Motor neuron (in vitro differentiated cells): Measurements from ENCODE around the gene PFN1. TPM values are rescaled to one million over a fixed set of nuclear protein-coding genes. Genes with fewer than 3 reads are reported as not detected.

Experiments
- ATAC-seq, 8 experiments: fragments of 200-7000 bp; cut with Tn5 transposase; replicated peaks in 6 of 8; 2 replicates each; pipeline ENCODE4 v1.8.0; 2021; ENCODE audit warnings: mild to moderate bottlenecking in 8 of 8, moderate library complexity in 8 of 8
- H3K27ac ChIP-seq, 2 donors: fragments of 250-450 bp; sonication (Bioruptor Pico); 2 replicates each; pipeline ENCODE4 v1.9.0; 2021; ENCODE audit warnings: antibody characterized with exemption in 2 of 2, mild to moderate bottlenecking in 2 of 2, moderate library complexity in 1 of 2
- H3K4me1 ChIP-seq, 2 donors: fragments of 250-450 bp; sonication (Bioruptor Pico); replicated peaks in 1 of 2; 2 replicates each; pipeline ENCODE4 v1.6.1; 2021; ENCODE audit warnings: antibody characterized with exemption in 2 of 2, mild to moderate bottlenecking in 2 of 2, moderate library complexity in 1 of 2
- H3K4me3 ChIP-seq, 5 donors: fragments of 250-450 bp; sonication (Bioruptor Pico); 2 replicates each; pipeline ENCODE4 v1.9.0; 2021; ENCODE audit warnings: antibody characterized with exemption in 5 of 5, mild to moderate bottlenecking in 5 of 5, moderate library complexity in 4 of 5
- WGBS, 10 experiments: fragments of 450-650 bp; shearing (Covaris generic); methylation state at CpG; one replicate each; pipeline ENCODE4 v1.0.0; 2022; 5-methylcytosine and 5-hydroxymethylcytosine counted together
- in situ Hi-C, 9 experiments: fragments of 400-800 bp; cut with MboI; loops; one replicate each; pipeline ENCODE4 v1.15.0; 2021; ENCODE audit warnings: low sequenced_read_pairs in 9 of 9, low pct_unique_long_range_greater_than_20kb in 2 of 9; ENCODE audit not compliant: unreplicated experiment in 9 of 9
- total RNA-seq, 8 experiments: library from RNA; unstranded; fragments of 300-600 nt; gene quantifications; 2 replicates each; pipeline versions ENCODE4 v1.2.3 to v1.2.4, GENCODE V29; 2022

Gene PFN1
- total RNA-seq, 8 experiments from 2014 or later = 143 to 541 (median 257) TPM

GRCh38 chr17:4940555-4941318 lies 7.6 kb downstream of the PFN1 start:
- peak overlapping the region; percentile 53 to 85 (median 61) for H3K4me3 ChIP-seq
- ATAC-seq = peak; percentile 51 to 76 (median 66)
- in situ Hi-C loops = no loop called here
- H3K27ac ChIP-seq = peak overlapping the region; percentile 96 to 99
- peaks cover 16 to 19% of the 10 kb centered on the region in 2 donors for H3K4me1 ChIP-seq
- 0 to 7% (median 3%) methylated on average over 4 to 15 of the region's 29 CpGs; no CpG with 5 or more reads in 2 of the 10 experiments for WGBS, 10 experiments

GRCh38 chr17:4939796-4940554 lies 8.4 kb downstream of the PFN1 start, which contains the start of the genes RNF167 and SLC25A11:
Gene RNF167 (plus strand): TSS chr17:4940268. CDS start chr17:4940910, 642 bp downstream.
Gene SLC25A11 (minus strand): TSS chr17:4940046. CDS start chr17:4939910, 136 bp downstream.
- in situ Hi-C loops = no loop called here
- H3K4me3 ChIP-seq = peak within 1 kb of the TSS; percentile 53 to 85 (median 61)

GRCh38 chr17:4939546-4939795 lies 8.9 kb downstream of the PFN1 start:
- in situ Hi-C loops = no loop called here
- ATAC-seq = peak in 3 of 8 experiments; percentile 4 to 16 (median 12)
- H3K4me3 ChIP-seq = peak overlapping the region; percentile 53 to 85 (median 61)
- peaks cover 14 to 16% of the 10 kb centered on the region in 2 donors for H3K4me1 ChIP-seq
- no CpG with 5 or more reads among the region's 16 CpGs for WGBS, 10 experiments
- H3K27ac ChIP-seq = peak overlapping the region; percentile 96 to 99

More at GRCh38 chr17:4939796-4940554, 8.4 kb downstream of the PFN1 start, which contains the start of the genes RNF167 and SLC25A11:
- peak; percentile 77 to 92 (median 88) for ATAC-seq
- 0 to 10% (median 0%) methylated on average over 1 to 48 of the region's 72 CpGs; no CpG with 5 or more reads in 1 of the 10 experiments for WGBS, 10 experiments
- Histone ChIP-seq H3K4me1 (peaks cover 14 to 16% of the 10 kb centered on the region in 2 donors), H3K27ac (peak within 1 kb of the TSS; percentile 96 to 99)

- H3K27ac ChIP-seq = peak overlapping the region; percentile 96 to 99
- peaks cover 14 to 16% of the 10 kb centered on the region in 2 donors for H3K4me1 ChIP-seq
- peak in 1 of 8 experiments; percentile 0 for ATAC-seq
- 5 to 80% (median 40%) methylated on average over 1 to 9 of the region's 19 CpGs; no CpG with 5 or more reads in 2 of the 10 experiments for WGBS, 10 experiments
- peak overlapping the region; percentile 53 to 85 (median 61) for H3K4me3 ChIP-seq
- in situ Hi-C loops = no loop called here
These were observed 9.4 kb downstream of the PFN1 start for GRCh38 chr17:4938688-4939545.

- Histone ChIP-seq H3K27ac (no peak overlapping the region), H3K4me3 (peak overlapping the region in 1 of 5 donors; percentile 85), H3K4me1 (peaks cover 14 to 16% of the 10 kb centered on the region in 2 donors)
- WGBS, 10 experiments = 85 to 100% (median 94%) methylated on average over 1 to 8 of the region's 11 CpGs; no CpG with 5 or more reads in 6 of the 10 experiments
- in situ Hi-C loops = no loop called here
- no peak for ATAC-seq
These were observed 10.2 kb downstream of the PFN1 start for GRCh38 chr17:4938069-4938491.

- no peak overlapping the region for H3K27ac ChIP-seq
- H3K4me3 ChIP-seq = no peak overlapping the region
- in situ Hi-C loops = no loop called here
- WGBS, 10 experiments = 0 to 100% (median 98%) methylated on average over 1 to 10 of the region's 16 CpGs; no CpG with 5 or more reads in 6 of the 10 experiments
- no peak for ATAC-seq
- peaks cover 14 to 16% of the 10 kb centered on the region in 2 donors for H3K4me1 ChIP-seq
These were observed 10.8 kb downstream of the PFN1 start for GRCh38 chr17:4937553-4937952.

- Histone ChIP-seq H3K4me1 (peaks cover 10 to 13% of the 10 kb centered on the region in 2 donors), H3K4me3 (no peak overlapping the region), H3K27ac (no peak overlapping the region)
- ATAC-seq = no peak
- in situ Hi-C loops = no loop called here
- 20 to 100% (median 100%) methylated on average over 1 to 2 of the region's 3 CpGs; no CpG with 5 or more reads in 5 of the 10 experiments for WGBS, 10 experiments
These were observed 11.9 kb downstream of the PFN1 start for GRCh38 chr17:4936436-4936835.

GRCh38 chr17:4935650-4936049 lies 12.7 kb downstream of the PFN1 start:
- Histone ChIP-seq H3K4me1 (peaks cover 6 to 8% of the 10 kb centered on the region in 2 donors), H3K27ac (no peak overlapping the region), H3K4me3 (no peak overlapping the region)
- no peak for ATAC-seq
- in situ Hi-C loops = no loop called here

- peak in 3 of 8 experiments; percentile 48 to 76 (median 52) for ATAC-seq
- H3K4me3 ChIP-seq = no peak overlapping the region
- 8 to 100% (median 56%) methylated on average over 1 to 4 of the region's 14 CpGs; no CpG with 5 or more reads in 2 of the 10 experiments for WGBS, 10 experiments
- peaks cover 6 to 8% of the 10 kb centered on the region in 2 donors for H3K4me1 ChIP-seq
- H3K27ac ChIP-seq = no peak overlapping the region
- in situ Hi-C loops = no loop called here
These were observed 14.0 kb downstream of the PFN1 start for GRCh38 chr17:4934173-4934979.

- Histone ChIP-seq H3K27ac (no peak overlapping the region), H3K4me3 (no peak overlapping the region), H3K4me1 (peaks cover 3 to 4% of the 10 kb centered on the region in 2 donors)
- no CpG with 5 or more reads among the region's 16 CpGs for WGBS, 10 experiments
- ATAC-seq = no peak
- in situ Hi-C loops = no loop called here
These were observed 14.7 kb downstream of the PFN1 start for GRCh38 chr17:4933646-4934045.

GRCh38 chr17:4932756-4933155 lies 15.6 kb downstream of the PFN1 start:
- no peaks in the 10 kb centered on the region for H3K4me1 ChIP-seq
- in situ Hi-C loops = no loop called here
- H3K27ac ChIP-seq = no peak overlapping the region
- ATAC-seq = no peak
- H3K4me3 ChIP-seq = no peak overlapping the region
- 80 to 90% (median 83%) methylated on average over 1 to 8 of the region's 12 CpGs; no CpG with 5 or more reads in 5 of the 10 experiments for WGBS, 10 experiments

GRCh38 chr17:4931963-4932362 lies 16.4 kb downstream of the PFN1 start, which contains the start of gene GP1BA:
Gene GP1BA (plus strand): TSS chr17:4932277. CDS start chr17:4932605, 328 bp downstream.
- ATAC-seq = no peak
- in situ Hi-C loops = no loop called here
- H3K27ac ChIP-seq = no peak within 1 kb of the TSS
- 88 to 100% (median 93%) methylated on average over 1 to 6 of the region's 14 CpGs; no CpG with 5 or more reads in 5 of the 10 experiments for WGBS, 10 experiments
- no peak within 1 kb of the TSS for H3K4me3 ChIP-seq
- H3K4me1 ChIP-seq = peaks cover 0 to 2% of the 10 kb centered on the region in 2 donors
